DOHH2 (cell line): ENCODE measurements around the gene C22orf23.
"Not testable (repeated sequence)": the region's sequence is repeated elsewhere in the genome, so short reads cannot be mapped to it uniquely, and the experiment has no call there.

Experiments used
- CTCF ChIP-seq: fragments of 200-600 bp; sonication (generic); IDR thresholded peaks from one replicate; pipeline ENCODE4 v1.5.1; 2014; ENCODE audit warnings: antibody characterized with exemption, mild to moderate bottlenecking, low read depth, low read length; ENCODE audit not compliant: poor library complexity, severe bottlenecking
- EZH2phosphoT487 ChIP-seq: fragments of 200-600 bp; sonication (generic); IDR thresholded peaks from 2 replicates; pipeline ENCODE4 v1.6.1; 2017; ENCODE audit warnings: borderline replicate concordance, mild to moderate bottlenecking, antibody characterized with exemption, low read length, moderate library complexity, mixed read lengths

- TF ChIP-seq CTCF, EZH2phosphoT487: not testable (repeated sequence)
Observed at GRCh38 chr22:37944423-37944822, 9.0 kb downstream of the C22orf23 start.
